ENCODE results near the gene GNPTG.
"Not testable (repeated sequence)": the region's sequence is repeated elsewhere in the genome, so short reads cannot be mapped to it uniquely, and the experiment has no call there.

The GNPTG gene

DNA sequence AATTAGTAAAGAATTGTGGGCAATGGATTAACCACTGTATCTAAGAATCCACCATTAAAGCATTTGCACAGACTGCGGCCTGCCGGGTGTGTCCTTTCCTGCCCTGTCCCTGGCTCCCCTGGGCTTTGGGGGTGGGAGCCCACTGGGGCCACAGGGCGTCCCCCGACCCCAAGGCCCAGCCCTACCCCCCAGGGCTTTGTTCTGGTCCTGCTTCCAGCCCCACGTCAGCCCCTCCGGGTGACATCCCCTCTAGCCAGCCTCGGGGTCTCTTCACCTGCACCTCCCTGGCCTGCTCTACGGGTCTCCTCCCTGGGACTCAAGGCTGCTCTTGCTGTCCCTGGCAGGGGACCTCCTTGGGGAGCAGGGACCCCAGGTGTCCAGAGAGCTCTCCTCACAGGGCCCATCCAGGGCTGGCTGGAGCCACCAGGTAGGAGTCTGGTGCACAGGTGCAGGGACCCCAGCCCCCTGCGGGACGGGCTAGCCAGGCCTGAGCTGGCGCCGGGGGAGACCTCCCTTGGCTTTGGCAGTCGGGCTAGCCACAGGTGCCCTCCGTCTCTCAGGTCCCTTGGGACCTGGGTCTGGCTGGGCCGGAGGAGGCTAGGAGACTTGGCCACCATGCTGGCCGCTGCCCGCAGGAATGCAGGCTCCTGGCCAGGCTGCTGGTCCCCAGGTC is 24.6 kb upstream of the GNPTG start:
- ATAC-seq = peak; percentile 18
- peaks cover 21% of the 10 kb centered on the region for H3K4me1 Mint-ChIP-seq
- peaks cover 16% of the 10 kb centered on the region for H3K36me3 Mint-ChIP-seq
- H3K9me3 Mint-ChIP-seq = no peaks in the 10 kb centered on the region
- H3K4me3 Mint-ChIP-seq = peak overlapping the region; percentile 66
- H3K27ac Mint-ChIP-seq = peak overlapping the region; percentile 80
- peaks cover 10% of the 10 kb centered on the region for H3K27me3 Mint-ChIP-seq

DNA sequence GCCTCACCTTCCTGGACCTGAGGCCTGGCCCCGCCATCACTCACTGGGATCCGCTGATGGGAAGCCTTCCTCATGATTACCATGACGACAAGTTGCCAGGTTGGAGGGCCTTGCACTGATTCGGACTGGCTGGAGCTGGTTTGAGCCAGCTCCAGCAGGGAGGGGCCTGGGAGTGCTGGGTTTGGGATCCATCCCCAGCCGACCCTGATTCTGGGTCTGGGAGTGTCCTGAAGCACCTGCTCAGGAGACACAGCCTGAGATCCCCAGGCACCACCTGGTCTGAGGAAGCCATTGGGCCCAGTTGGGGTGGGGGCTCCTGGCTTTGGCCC is 24.1 kb upstream of the GNPTG start:
- Mint-ChIP-seq H3K27ac (peak overlapping the region; percentile 80), H3K4me1 (peaks cover 26% of the 10 kb centered on the region), H3K36me3 (peaks cover 16% of the 10 kb centered on the region), H3K27me3 (peaks cover 15% of the 10 kb centered on the region), H3K4me3 (no peak overlapping the region), H3K9me3 (no peaks in the 10 kb centered on the region)
- ATAC-seq = no peak

GRCh38 chr16:1328136-1328535 is 23.6 kb upstream of the GNPTG start:
- not testable (repeated sequence) for H3K27ac Mint-ChIP-seq, ATAC-seq, H3K9me3 Mint-ChIP-seq, H3K4me3 Mint-ChIP-seq
- Mint-ChIP-seq H3K4me1 (peaks cover 29% of the 10 kb centered on the region), H3K27me3 (peaks cover 18% of the 10 kb centered on the region), H3K36me3 (peaks cover 16% of the 10 kb centered on the region)

GRCh38 chr16:1328961-1329360 is 22.8 kb upstream of the GNPTG start:
- not testable (repeated sequence) for H3K9me3 Mint-ChIP-seq, ATAC-seq, H3K36me3 Mint-ChIP-seq, H3K27ac Mint-ChIP-seq, H3K4me3 Mint-ChIP-seq
- Mint-ChIP-seq H3K27me3 (peaks cover 18% of the 10 kb centered on the region), H3K4me1 (peaks cover 29% of the 10 kb centered on the region)

GRCh38 chr16:1330260-1330914 is 21.3 kb upstream of the GNPTG start:
- Mint-ChIP-seq H3K4me3 (no peak overlapping the region), H3K9me3 (no peaks in the 10 kb centered on the region), H3K36me3 (no peaks in the 10 kb centered on the region), H3K27ac (no peak overlapping the region), H3K4me1 (peaks cover 40% of the 10 kb centered on the region), H3K27me3 (peaks cover 18% of the 10 kb centered on the region)
- ATAC-seq = no peak

DNA sequence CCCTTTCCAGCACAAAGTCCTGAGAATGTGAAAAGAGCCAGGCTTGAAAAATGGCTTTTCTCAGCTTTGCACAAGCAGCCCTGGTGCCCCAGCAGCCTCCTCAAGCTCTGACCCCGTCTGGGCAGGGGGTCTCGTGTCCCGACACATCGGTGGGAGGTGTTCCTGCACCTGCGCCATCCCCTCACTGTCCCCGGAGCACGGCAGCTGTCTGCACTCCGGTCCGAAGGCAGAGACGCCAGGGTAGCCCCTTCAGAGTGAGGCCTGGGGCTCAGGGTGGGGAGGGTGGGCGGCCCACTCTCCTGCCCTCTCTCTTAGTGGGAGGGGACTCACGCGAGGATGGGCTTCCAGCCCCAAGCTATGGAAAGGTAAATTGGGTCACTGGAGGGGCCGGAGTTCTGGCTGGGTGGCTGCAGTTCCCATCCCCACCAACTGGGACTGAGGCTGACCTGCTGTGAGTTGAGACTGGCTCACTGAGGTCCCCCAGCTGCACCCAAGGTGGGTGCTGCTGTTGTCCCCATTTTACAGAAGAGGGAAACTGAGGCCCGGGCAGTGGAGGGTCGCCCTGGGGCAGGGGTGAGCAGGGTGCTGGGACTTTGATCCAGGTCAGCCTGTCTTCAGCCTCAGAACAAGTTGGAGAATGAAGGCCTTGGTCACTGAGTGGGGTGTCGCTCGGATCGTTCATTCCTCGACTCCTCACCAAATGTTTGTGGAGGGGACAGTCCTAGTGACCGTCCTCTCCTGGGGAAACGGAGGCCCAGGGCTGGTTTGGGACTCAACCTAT is 20.6 kb upstream of the GNPTG start:
- peaks cover 47% of the 10 kb centered on the region for H3K4me1 Mint-ChIP-seq
- no peak for ATAC-seq
- peaks cover 18% of the 10 kb centered on the region for H3K27me3 Mint-ChIP-seq
- peak overlapping the region; percentile 88 for H3K27ac Mint-ChIP-seq
- peak overlapping the region; percentile 76 for H3K4me3 Mint-ChIP-seq
- no peaks in the 10 kb centered on the region for H3K9me3 Mint-ChIP-seq
- no peaks in the 10 kb centered on the region for H3K36me3 Mint-ChIP-seq

GRCh38 chr16:1331712-1332617 is 19.8 kb upstream of the GNPTG start:
- ATAC-seq = peak; percentile 79
- no peaks in the 10 kb centered on the region for H3K9me3 Mint-ChIP-seq
- no peaks in the 10 kb centered on the region for H3K36me3 Mint-ChIP-seq
- H3K4me3 Mint-ChIP-seq = peak overlapping the region; percentile 76
- H3K27ac Mint-ChIP-seq = peak overlapping the region; percentile 88
- peaks cover 49% of the 10 kb centered on the region for H3K4me1 Mint-ChIP-seq
- peaks cover 18% of the 10 kb centered on the region for H3K27me3 Mint-ChIP-seq

- H3K27me3 Mint-ChIP-seq = peaks cover 18% of the 10 kb centered on the region
- H3K36me3 Mint-ChIP-seq = no peaks in the 10 kb centered on the region
- H3K4me1 Mint-ChIP-seq = peaks cover 46% of the 10 kb centered on the region
- H3K9me3 Mint-ChIP-seq = no peaks in the 10 kb centered on the region
- peak overlapping the region; percentile 76 for H3K4me3 Mint-ChIP-seq
- peak; percentile 2 for ATAC-seq
- peak overlapping the region; percentile 88 for H3K27ac Mint-ChIP-seq
Observed at GRCh38 chr16:1332618-1333148, 19.0 kb upstream of the GNPTG start.

- peak within 1 kb of the TSS; percentile 88 for H3K27ac Mint-ChIP-seq
- H3K9me3 Mint-ChIP-seq = no peaks in the 10 kb centered on the region
- peaks cover 46% of the 10 kb centered on the region for H3K4me1 Mint-ChIP-seq
- ATAC-seq = peak; percentile 59
- peak within 1 kb of the TSS; percentile 76 for H3K4me3 Mint-ChIP-seq
- H3K27me3 Mint-ChIP-seq = peaks cover 18% of the 10 kb centered on the region
- H3K36me3 Mint-ChIP-seq = no peaks in the 10 kb centered on the region
Observed at GRCh38 chr16:1333149-1333812, 18.4 kb upstream of the GNPTG start, which contains the start of gene BAIAP3. Gene BAIAP3 (plus strand): TSS chr16:1333645. CDS start chr16:1338550, 4,905 bp downstream.

DNA sequence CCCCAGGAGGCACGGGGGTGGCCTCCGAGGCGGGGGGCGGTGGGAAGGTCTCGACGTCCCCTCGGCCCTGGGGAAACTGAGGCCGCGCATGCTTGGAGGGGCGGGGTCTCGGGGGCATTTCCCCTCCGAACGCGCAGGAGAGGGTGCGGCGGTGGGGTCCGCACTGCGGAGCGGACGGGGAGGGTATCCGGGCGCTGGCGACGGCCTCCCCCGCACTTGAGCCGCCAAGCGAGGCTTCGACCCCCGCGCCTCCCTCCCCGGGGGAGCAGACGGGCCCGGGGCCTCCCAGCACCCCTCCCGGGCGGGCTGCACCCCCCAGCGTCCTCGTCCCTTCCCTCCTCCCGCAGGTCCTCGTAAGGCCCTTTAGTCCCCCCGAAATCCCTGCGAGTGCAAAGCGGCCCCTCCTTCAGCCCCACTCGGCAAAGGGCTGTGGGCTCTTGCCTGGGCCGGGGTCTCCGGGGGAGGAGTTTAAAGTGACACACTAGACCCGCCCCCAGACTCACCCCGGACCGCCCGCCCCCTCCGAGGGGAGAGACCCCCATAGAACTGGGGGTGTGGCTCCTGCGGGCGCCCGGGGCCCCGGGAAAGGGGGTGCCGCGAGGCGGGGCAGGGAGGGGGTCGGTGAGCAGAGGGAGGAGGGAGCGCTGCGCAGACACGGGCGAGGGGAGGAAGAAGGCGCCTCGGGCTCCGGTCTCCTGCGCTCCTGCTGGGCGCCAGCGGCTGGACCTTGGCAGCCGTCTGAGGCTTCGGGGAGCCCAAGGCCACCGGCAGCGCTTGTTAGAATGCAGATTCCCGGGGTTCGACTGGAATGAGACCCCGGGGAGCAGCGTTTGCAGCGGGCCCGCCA is 17.7 kb upstream of the GNPTG start:
- no peak for ATAC-seq
- peak overlapping the region; percentile 58 for H3K4me3 Mint-ChIP-seq
- H3K9me3 Mint-ChIP-seq = no peaks in the 10 kb centered on the region
- no peaks in the 10 kb centered on the region for H3K36me3 Mint-ChIP-seq
- H3K4me1 Mint-ChIP-seq = peaks cover 46% of the 10 kb centered on the region
- peaks cover 18% of the 10 kb centered on the region for H3K27me3 Mint-ChIP-seq
- H3K27ac Mint-ChIP-seq = no peak overlapping the region

DNA sequence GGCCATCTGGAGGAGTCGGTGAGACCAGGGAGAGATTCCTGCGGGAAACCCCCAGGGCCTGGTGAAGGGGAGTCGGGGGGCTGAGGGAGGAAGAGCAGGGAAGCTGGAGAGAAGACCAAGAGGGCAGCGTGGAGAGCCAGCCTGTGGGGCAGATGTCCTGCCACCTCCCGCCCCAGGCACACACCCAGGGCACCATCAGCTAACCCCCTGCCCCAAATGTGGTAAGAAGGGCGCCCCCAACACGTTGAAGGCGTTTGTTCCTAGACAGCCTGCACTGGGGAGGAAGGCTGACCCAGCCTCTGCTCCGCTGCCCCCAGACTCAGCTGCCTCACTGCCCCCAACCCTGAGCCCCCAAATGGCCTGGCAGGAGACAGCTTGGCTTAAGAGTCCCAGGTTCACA is 17.0 kb upstream of the GNPTG start:
- peaks cover 46% of the 10 kb centered on the region for H3K4me1 Mint-ChIP-seq
- peak overlapping the region; percentile 58 for H3K4me3 Mint-ChIP-seq
- no peak overlapping the region for H3K27ac Mint-ChIP-seq

GRCh38 chr16:1335211-1335971 is 16.3 kb upstream of the GNPTG start:
- Mint-ChIP-seq H3K27me3 (peaks cover 18% of the 10 kb centered on the region), H3K4me3 (peak overlapping the region; percentile 53), H3K9me3 (no peaks in the 10 kb centered on the region), H3K27ac (no peak overlapping the region), H3K4me1 (peaks cover 46% of the 10 kb centered on the region), H3K36me3 (no peaks in the 10 kb centered on the region)
- no peak for ATAC-seq

More for the DNA sequence above, 17.0 kb upstream of the GNPTG start:
- no peak for ATAC-seq
- peaks cover 18% of the 10 kb centered on the region for H3K27me3 Mint-ChIP-seq
- no peaks in the 10 kb centered on the region for H3K9me3 Mint-ChIP-seq
- H3K36me3 Mint-ChIP-seq = no peaks in the 10 kb centered on the region

DNA sequence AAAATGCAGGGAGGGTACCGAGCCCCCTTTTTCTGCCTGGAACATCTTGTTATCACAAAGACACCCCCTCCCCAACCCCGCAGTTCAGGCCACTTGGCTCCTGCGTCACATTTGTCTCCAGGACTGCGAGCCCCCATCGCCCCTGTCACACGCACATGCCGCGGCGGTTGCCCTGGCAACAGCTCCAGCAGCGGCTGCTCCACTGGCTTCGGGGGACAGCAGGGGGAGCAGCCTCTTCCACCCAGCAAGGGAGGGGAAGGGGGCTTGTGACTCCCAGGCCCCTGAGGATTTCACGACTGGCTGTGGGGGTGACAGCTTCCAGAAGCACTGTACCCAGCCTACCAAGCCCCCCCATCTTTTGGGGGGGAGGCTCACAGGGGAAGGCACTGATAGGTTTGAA is 15.7 kb upstream of the GNPTG start:
- ATAC-seq = no peak
- no peak overlapping the region for H3K4me3 Mint-ChIP-seq
- H3K27me3 Mint-ChIP-seq = peaks cover 17% of the 10 kb centered on the region
- peaks cover 46% of the 10 kb centered on the region for H3K4me1 Mint-ChIP-seq
- no peak overlapping the region for H3K27ac Mint-ChIP-seq
- no peaks in the 10 kb centered on the region for H3K36me3 Mint-ChIP-seq
- no peaks in the 10 kb centered on the region for H3K9me3 Mint-ChIP-seq
